K562 (cell line): ENCODE results near the gene RNASET2. TPM values are rescaled to one million over a fixed set of nuclear protein-coding genes. Genes with fewer than 3 reads are reported as not detected.

Source experiments
- ATF1 ChIP-seq, 2 experiments: fragments of 450-650 bp in 1 of 2; IDR thresholded peaks; 2 replicates each; pipeline ENCODE4 v1.6.1; 2016; ENCODE audit warnings: missing compliant biosample characterization in 1 of 2, missing genetic modification characterization in 1 of 2
- BHLHE40 ChIP-seq: IDR thresholded peaks from 2 replicates; pipeline ENCODE4 v1.6.1; 2011; ENCODE audit warnings: low read length, improper control_type of control experiment
- CBFA2T2 ChIP-seq: fragments of 450-650 bp; conservative IDR thresholded peaks from 2 replicates; pipeline ENCODE4 v1.6.1; 2017; ENCODE audit warnings: mild to moderate bottlenecking
- CBX3 ChIP-seq, 2 experiments: IDR thresholded peaks; 1 replicate in 1 of 2; 2 replicates in 1 of 2; pipeline ENCODE4 v1.6.1; 2012; ENCODE audit warnings: inconsistent platforms in 2 of 2, low read length in 2 of 2, borderline replicate concordance in 1 of 2, control low read depth in 1 of 2
- CREM ChIP-seq: IDR thresholded peaks from 2 replicates; pipeline ENCODE4 v1.6.1; 2014; ENCODE audit warnings: antibody characterized with exemption, low read depth
- DPF2 ChIP-seq: fragments of 450-650 bp; IDR thresholded peaks from 2 replicates; pipeline ENCODE4 v1.6.1; 2016
- FOSL1 ChIP-seq: fragments of 200-800 bp; sonication (Bioruptor generic); conservative IDR thresholded peaks from 2 replicates; pipeline ENCODE4 v1.6.1; 2016; ENCODE audit warnings: missing genetic modification characterization, missing compliant biosample characterization
- HDAC1 ChIP-seq, 2 experiments: fragments of 450-650 bp; IDR thresholded peaks; 2 replicates each; pipeline ENCODE4 v1.6.1; 2016 to 2017; ENCODE audit warnings: inconsistent platforms in 1 of 2, mild to moderate bottlenecking in 1 of 2, moderate library complexity in 1 of 2
- HMG20A ChIP-seq: fragments of 450-650 bp; formaldehyde crosslinking; conservative IDR thresholded peaks from 2 replicates; pipeline ENCODE4 v1.4.0; 2020; ENCODE audit warnings: mild to moderate bottlenecking, mixed read lengths
- HNRNPLL ChIP-seq: fragments of 200-400 bp; formaldehyde crosslinking; IDR thresholded peaks from 2 replicates; pipeline ENCODE4 v1.6.1; 2017; ENCODE audit warnings: low read length, low read depth, mild to moderate bottlenecking; ENCODE audit not compliant: poor library complexity, severe bottlenecking
- MBD2 ChIP-seq: sonication (generic); IDR thresholded peaks from 2 replicates; pipeline ENCODE4 v1.6.1; 2016; ENCODE audit warnings: low read depth, borderline replicate concordance
- NCOR1 ChIP-seq: fragments of 450-650 bp; IDR thresholded peaks from 2 replicates; pipeline ENCODE4 v1.6.1; 2016; ENCODE audit warnings: mild to moderate bottlenecking, moderate library complexity
- NEUROD1 ChIP-seq: fragments of 150-350 bp; IDR thresholded peaks from 2 replicates; pipeline ENCODE4 v1.6.1; 2014; ENCODE audit warnings: borderline replicate concordance, low read length, low read depth; ENCODE audit not compliant: partially characterized antibody
- PURB ChIP-seq: sonication (generic); formaldehyde crosslinking; IDR thresholded peaks from 2 replicates; pipeline ENCODE4 v1.9.0; 2021; ENCODE audit warnings: low read depth, mild to moderate bottlenecking, missing genetic modification reagents
- RBM22 ChIP-seq: fragments of 200-400 bp; formaldehyde crosslinking; IDR thresholded peaks from 2 replicates; pipeline ENCODE4 v1.6.1; 2018; ENCODE audit warnings: low read length, low read depth; ENCODE audit not compliant: poor library complexity, severe bottlenecking
- RBM39 ChIP-seq: fragments of 200-400 bp; formaldehyde crosslinking; optimal IDR thresholded peaks from 2 replicates; pipeline ENCODE3; 2018; ENCODE audit warnings: low read depth, low read length
- SMARCA4 ChIP-seq: fragments of 450-650 bp; IDR thresholded peaks from 2 replicates; pipeline ENCODE4 v1.6.1; 2016
- SMARCE1 ChIP-seq: fragments of 450-650 bp; IDR thresholded peaks from 2 replicates; pipeline ENCODE4 v1.7.1; 2016; ENCODE audit warnings: mild to moderate bottlenecking
- SRF ChIP-seq, 2 experiments: fragments of 250-450, 450-650 bp in 1 of 2; sonication (Bioruptor Pico) in 1 of 2; sonication (generic) in 1 of 2; formaldehyde crosslinking; IDR thresholded peaks; 2 replicates each; pipeline versions ENCODE4 v1.5.0 to v1.5.1; 2020 to 2022; ENCODE audit warnings: mild to moderate bottlenecking in 1 of 2, missing genetic modification reagents in 1 of 2
- TBL1XR1 ChIP-seq, 2 experiments: IDR thresholded peaks; 2 replicates each; pipeline ENCODE4 v1.6.1; 2012; ENCODE audit warnings: improper control_type of control experiment in 2 of 2, low read length in 2 of 2, mild to moderate bottlenecking in 1 of 2
- USF2 ChIP-seq: sonication (generic); formaldehyde crosslinking; IDR thresholded peaks from 2 replicates; pipeline ENCODE4 v1.5.0; 2020; ENCODE audit warnings: missing genetic modification reagents
- ZC3H4 ChIP-seq: sonication (generic); formaldehyde crosslinking; IDR thresholded peaks from 2 replicates; pipeline ENCODE4 v1.9.0; 2021; ENCODE audit warnings: missing genetic modification reagents, borderline replicate concordance
- ZKSCAN1 ChIP-seq: fragments of 150-350 bp; IDR thresholded peaks from 2 replicates; pipeline ENCODE4 v1.6.1; 2016; ENCODE audit warnings: low read depth, low read length
- ZNF263 ChIP-seq: sonication (generic); formaldehyde crosslinking; IDR thresholded peaks from 2 replicates; pipeline ENCODE4 v1.8.0; 2022; ENCODE audit warnings: mild to moderate bottlenecking, missing genetic modification reagents, borderline replicate concordance
- ZNF518B ChIP-seq: fragments of 250-450 bp; sonication (Bioruptor Pico); IDR thresholded peaks from 2 replicates; pipeline ENCODE4 v1.5.0; 2021; ENCODE audit warnings: mild to moderate bottlenecking, moderate library complexity
- ZNF57 ChIP-seq: fragments of 450-650 bp; formaldehyde crosslinking; IDR thresholded peaks from 2 replicates; pipeline ENCODE4 v1.4.0; 2020; ENCODE audit warnings: mild to moderate bottlenecking, moderate library complexity
- ZNF644 ChIP-seq: fragments of 200-800 bp; sonication (Bioruptor generic); IDR thresholded peaks from 2 replicates; pipeline ENCODE4 v1.6.1; 2016; ENCODE audit warnings: low read depth, missing genetic modification characterization, missing compliant biosample characterization
- polyA plus RNA-seq, 8 experiments: library from polyadenylated mRNA; depleted of rRNA in 4 of 8; stranded (reverse) in 5 of 8; unstranded in 3 of 8; fragments of >200 nt; fragmentation: Nextera tagmentation in 2 of 8; fragmentation: Illumina TruSeq in 1 of 8; extraction: Ambion mirVana in 2 of 8; extraction: Trizol in 1 of 8; gene quantifications; 2 replicates each; pipeline versions ENCODE4 v1.2.1 to v1.2.3, GENCODE V29; 2011 to 2014; ENCODE audit warnings: inconsistent platforms in 1 of 8, missing spikeins in 1 of 8
- total RNA-seq, 7 experiments: library from RNA; depleted of rRNA in 6 of 7; stranded (reverse); fragments of >200 nt in 6 of 7; fragmentation: Illumina TruSeq in 2 of 7; extraction: Trizol in 2 of 7; gene quantifications; 2 replicates each; pipeline versions ENCODE4 v1.2.1 to v1.2.3, GENCODE V29; 2011 to 2021; ENCODE audit warnings: low replicate concordance in 1 of 7

The RNASET2 gene
- total and polyA plus RNA-seq, 9 of the 15 experiments (the other 6 are each of a cell fraction or from before 2014, with no cell fraction given): 7.4 to 141 (median 91.3) TPM

DNA sequence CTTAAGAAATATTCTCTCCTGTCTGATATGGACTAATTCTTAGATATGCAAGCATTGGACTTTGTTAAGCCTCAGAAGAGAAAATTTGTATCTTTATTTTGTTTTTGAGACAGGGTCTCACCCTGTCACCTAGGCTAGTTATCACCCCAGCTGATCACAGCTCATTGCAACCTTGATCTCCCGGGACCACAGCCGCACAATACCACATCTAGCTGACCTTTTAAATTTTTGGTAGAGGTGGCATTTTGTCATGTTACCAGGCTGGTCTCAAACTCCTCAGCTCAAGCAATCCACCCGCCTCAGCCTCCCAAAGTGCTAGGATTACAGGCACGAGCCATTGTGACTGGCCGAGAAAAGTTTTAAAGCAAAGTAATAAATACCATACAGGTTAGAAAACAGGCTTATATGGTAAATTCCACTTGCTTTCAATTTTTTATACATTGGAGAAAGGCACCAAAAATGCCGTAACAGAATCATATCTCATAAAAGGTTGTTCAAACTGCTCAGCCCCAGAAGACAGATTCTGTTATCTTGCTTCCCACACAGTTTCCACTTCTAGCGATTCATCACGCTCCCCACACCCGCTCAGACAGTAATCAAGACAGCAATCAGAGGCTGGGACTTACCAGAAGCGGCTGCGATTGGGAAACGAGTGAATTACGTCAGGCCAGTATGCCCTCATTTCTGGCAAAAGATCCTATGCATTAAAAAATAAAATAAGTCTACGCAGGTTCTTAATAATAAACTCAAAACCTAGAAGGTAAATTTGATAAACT lies 13.8 kb downstream of the RNASET2 start (continued):
- TF ChIP-seq HNRNPLL (peak; percentile 42), HMG20A (CRISPR knock-in tag) (peak; percentile 65; the same call in 1 of the 2 replicates), CREM (peak; percentile 84), RBM22 (no peak), DPF2 (peak; percentile 94), ATF1 (CRISPR knock-in tag; IDR thresholded peaks at IDR 0.05) (no peak), ATF1 (tag; IDR thresholded peaks at IDR 0.05) (peak; percentile 83), NEUROD1 (peak; percentile 62), ZNF518B (CRISPR knock-in tag) (no peak), SRF (CRISPR knock-in tag; IDR thresholded peaks at IDR 0.05) (no peak), SMARCA4 (peak; percentile 92), CBX3 (IDR thresholded peaks at IDR 0.05; ENCODE audit: borderline replicate concordance in 1 of 2, low read length in 2 of 2) (peak in 1 of 2 experiments; percentile 27; a peak in 2 of 3 replicates), MBD2 (peak; percentile 64), NCOR1 (peak; percentile 92), SMARCE1 (peak; percentile 90), BHLHE40 (peak; percentile 92), RBM39 (no peak), CBFA2T2 (peak; percentile 92), ZNF644 (tag) (peak; percentile 67; the same call in 1 of the 2 replicates), USF2 (no peak), ZNF263 (CRISPR knock-in tag) (no peak), ZKSCAN1 (no peak), ZNF57 (CRISPR knock-in tag) (no peak), ZC3H4 (no peak), HDAC1 (IDR thresholded peaks at IDR 0.05) (peak in 1 of 2 experiments; percentile 97; a peak in 2 of 4 replicates), PURB (no peak), FOSL1 (peak; percentile 81), TBL1XR1 (IDR thresholded peaks at IDR 0.05; ENCODE audit: low read length in 2 of 2) (peak in 1 of 2 experiments; percentile 92; a peak in 2 of 4 replicates)
